Measurements from ENCODE around the gene MAX. TPM values are rescaled to one million over a fixed set of nuclear protein-coding genes. Genes with fewer than 3 reads are reported as not detected.

MAX gene
- total and polyA plus RNA-seq, 2 experiments from 2014 or later = 41.1 to 52.8 TPM

- no peak overlapping the region for H3K9ac ChIP-seq
- no peaks in the 10 kb centered on the region for H3K9me2 ChIP-seq (ENCODE audit: insufficient read depth)
- peaks cover 32% of the 10 kb centered on the region for H3K27me3 ChIP-seq (replicated peaks; ENCODE audit: insufficient read depth)
- WGBS, 2 experiments (ENCODE audit: low coverage in 1 of 2, low lambda C conversion rate in 2 of 2, missing lambda C conversion rate in 2 of 2) = 56 to 58% methylated on average over 7 to 8 of the region's 8 CpGs
- no peaks in the 10 kb centered on the region for H3K9me3 ChIP-seq (ENCODE audit: low read depth)
- no peak for TF ChIP-seq EZH2 (IDR thresholded peaks at IDR 0.05; ENCODE audit: insufficient read depth, poor library complexity, severe bottlenecking)
- TF ChIP-seq EZH2phosphoT487 (IDR thresholded peaks at IDR 0.05; ENCODE audit: insufficient read depth, low read depth) = no peak
- H2AFZ ChIP-seq = no peak overlapping the region
- no peak overlapping the region for H3K4me3 ChIP-seq
- H3K4me2 ChIP-seq (ENCODE audit: unreplicated experiment) = no peak overlapping the region
- no peaks in the 10 kb centered on the region for H3K4me1 ChIP-seq (ENCODE audit: insufficient read depth)
- H3K27ac ChIP-seq = no peak overlapping the region
- no peaks in the 10 kb centered on the region for H3F3A ChIP-seq (ENCODE audit: insufficient read depth)
- no peaks in the 10 kb centered on the region for H4K20me1 ChIP-seq (ENCODE audit: insufficient read depth)
- no peaks in the 10 kb centered on the region for H3K79me2 ChIP-seq (ENCODE audit: insufficient read depth)
- DNase-seq = no peak
- no peaks in the 10 kb centered on the region for H3K36me3 ChIP-seq (ENCODE audit: low read depth)
- in situ Hi-C loops (cut with MboI) = no loop called here
Observed at GRCh38 chr14:65144170-65144569, 41.9 kb upstream of the MAX start.

DNA sequence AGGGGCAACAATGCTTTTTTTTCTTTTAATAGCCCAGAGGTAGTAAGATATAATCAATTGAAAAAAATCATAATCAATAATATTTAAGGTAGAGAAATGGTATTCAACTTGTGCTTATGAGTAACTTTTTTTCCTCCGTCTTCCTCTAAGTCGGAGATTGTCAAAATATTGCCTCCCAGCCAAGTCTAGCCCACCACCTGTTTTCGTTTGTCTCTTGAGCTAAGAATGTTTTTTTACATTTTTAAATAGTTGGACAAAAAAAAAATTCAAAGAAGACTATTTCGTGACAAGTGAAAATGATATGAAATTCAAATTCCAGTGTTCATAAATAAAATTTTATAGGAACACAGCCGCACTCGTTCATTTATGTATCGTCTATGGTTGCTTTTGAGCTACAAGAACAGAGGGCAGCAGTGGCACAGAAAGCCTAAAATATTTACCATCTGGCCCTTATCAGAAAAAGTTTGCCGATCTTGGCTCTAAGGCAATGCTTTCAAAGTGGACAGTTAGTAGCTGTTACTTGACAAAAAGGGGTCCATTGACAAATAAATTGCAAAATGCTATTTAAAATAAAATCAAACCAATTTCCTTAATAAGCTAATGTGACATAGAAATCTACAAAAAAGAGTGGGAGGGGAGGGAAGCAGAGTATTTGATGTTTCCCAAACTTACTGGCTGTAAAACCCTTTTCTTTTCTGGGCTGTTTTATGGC lies 40.8 kb upstream of the MAX start:
- no peak for TF ChIP-seq EZH2 (IDR thresholded peaks at IDR 0.05; ENCODE audit: insufficient read depth, poor library complexity, severe bottlenecking)
- no peak for TF ChIP-seq EZH2phosphoT487 (IDR thresholded peaks at IDR 0.05; ENCODE audit: insufficient read depth, low read depth)
- no peak overlapping the region for H3K9ac ChIP-seq
- no peaks in the 10 kb centered on the region for H3F3A ChIP-seq (ENCODE audit: insufficient read depth)
- no peaks in the 10 kb centered on the region for H3K36me3 ChIP-seq (ENCODE audit: low read depth)
- H3K4me3 ChIP-seq = no peak overlapping the region
- no peaks in the 10 kb centered on the region for H3K9me3 ChIP-seq (ENCODE audit: low read depth)
- no peaks in the 10 kb centered on the region for H3K79me2 ChIP-seq (ENCODE audit: insufficient read depth)
- no peak overlapping the region for H2AFZ ChIP-seq
- no peak overlapping the region for H3K27ac ChIP-seq
- in situ Hi-C loops (cut with MboI) = no loop called here
- no peak overlapping the region for H3K4me2 ChIP-seq (ENCODE audit: unreplicated experiment)
- H3K27me3 ChIP-seq (replicated peaks; ENCODE audit: insufficient read depth) = peaks cover 32% of the 10 kb centered on the region
- no peaks in the 10 kb centered on the region for H4K20me1 ChIP-seq (ENCODE audit: insufficient read depth)
- H3K9me2 ChIP-seq (ENCODE audit: insufficient read depth) = no peaks in the 10 kb centered on the region
- no peak for DNase-seq
- 56 to 59% methylated on average over 8 of the region's 8 CpGs for WGBS, 2 experiments (ENCODE audit: low coverage in 1 of 2, low lambda C conversion rate in 2 of 2, missing lambda C conversion rate in 2 of 2)
- H3K4me1 ChIP-seq (ENCODE audit: insufficient read depth) = no peaks in the 10 kb centered on the region

DNA sequence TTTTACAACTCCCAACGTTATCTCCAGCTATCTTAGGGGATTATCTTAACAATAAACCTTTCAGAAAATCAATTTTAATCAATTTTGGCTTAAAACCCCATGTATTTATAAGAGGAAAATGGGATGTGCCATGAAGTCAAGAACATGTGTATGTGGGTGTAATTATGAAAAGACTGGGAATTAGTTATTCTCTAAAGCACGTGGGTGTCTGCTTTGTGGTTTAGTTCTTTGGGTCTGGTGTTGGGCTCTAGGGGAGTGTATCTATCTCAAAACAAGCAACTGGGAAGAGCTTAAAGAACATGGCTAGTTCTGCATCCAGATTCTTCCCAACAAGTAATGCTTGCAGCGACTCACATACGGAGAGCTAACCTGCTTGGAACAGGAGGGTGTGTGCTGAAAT lies 40.1 kb upstream of the MAX start:
- no peaks in the 10 kb centered on the region for H3K9me2 ChIP-seq (ENCODE audit: insufficient read depth)
- H2AFZ ChIP-seq = no peak overlapping the region
- H3K4me2 ChIP-seq (ENCODE audit: unreplicated experiment) = no peak overlapping the region
- 46 to 52% methylated on average over 4 of the region's 4 CpGs for WGBS, 2 experiments (ENCODE audit: low coverage in 1 of 2, low lambda C conversion rate in 2 of 2, missing lambda C conversion rate in 2 of 2)
- in situ Hi-C loops (cut with MboI) = no loop called here
- DNase-seq = no peak
- H3K79me2 ChIP-seq (ENCODE audit: insufficient read depth) = no peaks in the 10 kb centered on the region
- H3K4me1 ChIP-seq (ENCODE audit: insufficient read depth) = no peaks in the 10 kb centered on the region
- H3K9me3 ChIP-seq (ENCODE audit: low read depth) = no peaks in the 10 kb centered on the region
- H3K9ac ChIP-seq = no peak overlapping the region
- no peak overlapping the region for H3K27ac ChIP-seq
- peaks cover 29% of the 10 kb centered on the region for H3K27me3 ChIP-seq (replicated peaks; ENCODE audit: insufficient read depth)
- no peak overlapping the region for H3K4me3 ChIP-seq
- H4K20me1 ChIP-seq (ENCODE audit: insufficient read depth) = no peaks in the 10 kb centered on the region
- H3K36me3 ChIP-seq (ENCODE audit: low read depth) = no peaks in the 10 kb centered on the region
- TF ChIP-seq EZH2phosphoT487 (IDR thresholded peaks at IDR 0.05; ENCODE audit: insufficient read depth, low read depth) (no peak), EZH2 (IDR thresholded peaks at IDR 0.05; ENCODE audit: insufficient read depth, poor library complexity, severe bottlenecking) (no peak)
- H3F3A ChIP-seq (ENCODE audit: insufficient read depth) = no peaks in the 10 kb centered on the region

- in situ Hi-C loops (cut with MboI) = no loop called here
- H2AFZ ChIP-seq = no peak overlapping the region
- H3K79me2 ChIP-seq (ENCODE audit: insufficient read depth) = no peaks in the 10 kb centered on the region
- H3F3A ChIP-seq (ENCODE audit: insufficient read depth) = no peaks in the 10 kb centered on the region
- H4K20me1 ChIP-seq (ENCODE audit: insufficient read depth) = no peaks in the 10 kb centered on the region
- H3K9me2 ChIP-seq (ENCODE audit: insufficient read depth) = no peaks in the 10 kb centered on the region
- no peak overlapping the region for H3K4me3 ChIP-seq
- no peak for TF ChIP-seq EZH2phosphoT487 (IDR thresholded peaks at IDR 0.05; ENCODE audit: insufficient read depth, low read depth)
- TF ChIP-seq EZH2 (IDR thresholded peaks at IDR 0.05; ENCODE audit: insufficient read depth, poor library complexity, severe bottlenecking) = no peak
- no peaks in the 10 kb centered on the region for H3K4me1 ChIP-seq (ENCODE audit: insufficient read depth)
- H3K27me3 ChIP-seq (replicated peaks; ENCODE audit: insufficient read depth) = peaks cover 26% of the 10 kb centered on the region
- H3K9me3 ChIP-seq (ENCODE audit: low read depth) = no peaks in the 10 kb centered on the region
- 48 to 57% methylated on average over 4 to 5 of the region's 5 CpGs for WGBS, 2 experiments (ENCODE audit: low coverage in 1 of 2, low lambda C conversion rate in 2 of 2, missing lambda C conversion rate in 2 of 2)
- no peak overlapping the region for H3K27ac ChIP-seq
- no peak for DNase-seq
- H3K4me2 ChIP-seq (ENCODE audit: unreplicated experiment) = no peak overlapping the region
- no peak overlapping the region for H3K9ac ChIP-seq
- no peaks in the 10 kb centered on the region for H3K36me3 ChIP-seq (ENCODE audit: low read depth)
Observed at GRCh38 chr14:65141523-65141922, 39.2 kb upstream of the MAX start.
